Ovary (tissue), 3 donors: ENCODE data around the gene PTPN23.

Experiments
- CTCF ChIP-seq, 3 donors: fragments of 450-650 bp in 2 of 3; fragments of 200-600 bp in 1 of 3; IDR thresholded peaks; one replicate each; pipeline versions ENCODE4 v1.5.1 to v1.8.0; 2016 to 2022; ENCODE audit warnings: antibody characterized with exemption in 3 of 3, mild to moderate bottlenecking in 1 of 3
- POLR2A ChIP-seq: fragments of 450-650 bp; IDR thresholded peaks from one replicate; pipeline ENCODE4 v1.6.1; 2017; ENCODE audit warnings: antibody characterized with exemption, mild to moderate bottlenecking, moderate library complexity
- donor health status: DM: no; HTN: no; CAD: no.

GRCh38 chr3:47362701-47363100 is 18.1 kb upstream of the PTPN23 start:
- TF ChIP-seq CTCF (IDR thresholded peaks at IDR 0.05): no peak
- TF ChIP-seq POLR2A: no peak
